Stomach (tissue), 9 donors: ENCODE results near the gene FRMD4B. TPM values are rescaled to one million over a fixed set of nuclear protein-coding genes. Genes with fewer than 3 reads are reported as not detected.

ENCODE experiments used
- DNase-seq, 2 donors: peaks; one replicate each; pipeline versions ENCODE4 v3.0.0 to v3.0.0-alpha.2; 2013 to 2019
- H3K27ac ChIP-seq, 5 donors: fragments of 200-600 bp in 4 of 5; sonication (generic) in 4 of 5; one replicate each; pipeline ENCODE4 v1.5.1; 2013 to 2019; ENCODE audit warnings: mild to moderate bottlenecking in 1 of 5, moderate library complexity in 1 of 5
- H3K27me3 ChIP-seq, 3 donors: fragments of 200-600 bp; sonication (generic); one replicate each; pipeline ENCODE4 v1.5.1; 2017 to 2019; ENCODE audit warnings: mixed run types in 1 of 3
- H3K36me3 ChIP-seq, 4 donors: fragments of 200-600 bp; sonication (generic); 1 replicate in 3 of 4; 2 replicates in 1 of 4; pipeline ENCODE4 v1.5.1; 2016 to 2019
- H3K4me1 ChIP-seq, 4 donors: fragments of 200-600 bp; sonication (generic); one replicate each; pipeline ENCODE4 v1.5.1; 2016 to 2019
- H3K4me3 ChIP-seq, 4 donors: fragments of 200-600 bp; sonication (generic) in 3 of 4; one replicate each; pipeline ENCODE4 v1.5.1; 2016 to 2019; ENCODE audit warnings: mild to moderate bottlenecking in 1 of 4
- H3K9me3 ChIP-seq, 4 donors: fragments of 200-600 bp; sonication (generic); one replicate each; pipeline ENCODE4 v1.5.1; 2016 to 2019
- EP300 ChIP-seq: sonication (generic); formaldehyde crosslinking; IDR thresholded peaks from one replicate; pipeline ENCODE4 v1.6.1; 2017; ENCODE audit warnings: antibody characterized with exemption
- POLR2A ChIP-seq, 4 donors: fragments of 450-650 bp; IDR thresholded peaks; one replicate each; pipeline ENCODE4 v1.6.1; 2016; ENCODE audit warnings: antibody characterized with exemption in 4 of 4, control low read depth in 2 of 4, mild to moderate bottlenecking in 1 of 4, moderate library complexity in 1 of 4
- POLR2AphosphoS5 ChIP-seq, 3 donors: sonication (generic); formaldehyde crosslinking; IDR thresholded peaks; one replicate each; pipeline ENCODE4 v1.6.1; 2016; ENCODE audit warnings: antibody characterized with exemption in 3 of 3
- WGBS, 5 donors: extraction: QIAGEN DNeasy Blood & Tissue Kit in 3 of 5; methylation state at CpG; one replicate each; pipeline versions ENCODE4 v1.1.5 to v1.1.7; 2013 to 2018; 5-methylcytosine and 5-hydroxymethylcytosine counted together
- intact Hi-C: fragments of 100-400 bp; cut with DNase I; formaldehyde crosslinking; loops from one replicate; pipeline ENCODE4 v1.15.1; 2023; ENCODE audit warnings: low total_unique reads
- polyA plus RNA-seq, 3 donors: library from polyadenylated mRNA; stranded (reverse); fragments of 200-250 nt; gene quantifications; one replicate each; pipeline ENCODE4 v1.2.3, GENCODE V29; 2013
- total RNA-seq, 5 donors: library from RNA; depleted of rRNA; stranded (reverse); fragments of >200 nt; gene quantifications; one replicate each; pipeline versions ENCODE4 v1.1.0 to v1.2.3, GENCODE V29; 2014 to 2016
- TF ChIP-seq, protein P1 (sequence below), 7 experiments: fragments of 450-650 bp in 4 of 7; fragments of 200-600 bp in 3 of 7; sonication (generic) in 3 of 7; IDR thresholded peaks; one replicate each; pipeline ENCODE4 v1.5.1; 2016 to 2019; ENCODE audit warnings: antibody characterized with exemption in 7 of 7, control low read depth in 2 of 7, mild to moderate bottlenecking in 1 of 7
- donor health status: healthy with polysubstance abuse.
- donor health status: Bipolar disorder and iron deficiency.
- donor health status: healthy.

The FRMD4B gene
- total and polyA plus RNA-seq, 8 donors, result 5.2 to 35.6 (median 21.0) TPM

GRCh38 chr3:69305011-69305410 lies 80.9 kb downstream of the FRMD4B start:
- peak overlapping the region in 1 of 5 donors; percentile 82 for H3K27ac ChIP-seq
- H3K36me3 ChIP-seq, result no peaks in the 10 kb centered on the region
- H3K27me3 ChIP-seq, result no peaks in the 10 kb centered on the region
- no peak overlapping the region for H3K4me3 ChIP-seq
- 29 to 40% (median 34%) methylated on average over 2 of the region's 2 CpGs for WGBS, 5 donors
- no peaks in the 10 kb centered on the region for H3K9me3 ChIP-seq
- DNase-seq, result peak in 1 of 2 donors; percentile 30
- peaks cover 0 to 16% (median 8%) of the 10 kb centered on the region in 4 donors for H3K4me1 ChIP-seq
- intact Hi-C loops, result loop anchor here (5.0 kb wide), 1 partner anchor 143 kb away; no protein-coding TSS in a partner anchor
- TF ChIP-seq, protein P1, sequence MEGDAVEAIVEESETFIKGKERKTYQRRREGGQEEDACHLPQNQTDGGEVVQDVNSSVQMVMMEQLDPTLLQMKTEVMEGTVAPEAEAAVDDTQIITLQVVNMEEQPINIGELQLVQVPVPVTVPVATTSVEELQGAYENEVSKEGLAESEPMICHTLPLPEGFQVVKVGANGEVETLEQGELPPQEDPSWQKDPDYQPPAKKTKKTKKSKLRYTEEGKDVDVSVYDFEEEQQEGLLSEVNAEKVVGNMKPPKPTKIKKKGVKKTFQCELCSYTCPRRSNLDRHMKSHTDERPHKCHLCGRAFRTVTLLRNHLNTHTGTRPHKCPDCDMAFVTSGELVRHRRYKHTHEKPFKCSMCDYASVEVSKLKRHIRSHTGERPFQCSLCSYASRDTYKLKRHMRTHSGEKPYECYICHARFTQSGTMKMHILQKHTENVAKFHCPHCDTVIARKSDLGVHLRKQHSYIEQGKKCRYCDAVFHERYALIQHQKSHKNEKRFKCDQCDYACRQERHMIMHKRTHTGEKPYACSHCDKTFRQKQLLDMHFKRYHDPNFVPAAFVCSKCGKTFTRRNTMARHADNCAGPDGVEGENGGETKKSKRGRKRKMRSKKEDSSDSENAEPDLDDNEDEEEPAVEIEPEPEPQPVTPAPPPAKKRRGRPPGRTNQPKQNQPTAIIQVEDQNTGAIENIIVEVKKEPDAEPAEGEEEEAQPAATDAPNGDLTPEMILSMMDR (IDR thresholded peaks at IDR 0.05), result no peak
- TF ChIP-seq EP300 (no peak), POLR2AphosphoS5 (IDR thresholded peaks at IDR 0.05) (no peak), POLR2A (IDR thresholded peaks at IDR 0.05) (no peak)

DNA sequence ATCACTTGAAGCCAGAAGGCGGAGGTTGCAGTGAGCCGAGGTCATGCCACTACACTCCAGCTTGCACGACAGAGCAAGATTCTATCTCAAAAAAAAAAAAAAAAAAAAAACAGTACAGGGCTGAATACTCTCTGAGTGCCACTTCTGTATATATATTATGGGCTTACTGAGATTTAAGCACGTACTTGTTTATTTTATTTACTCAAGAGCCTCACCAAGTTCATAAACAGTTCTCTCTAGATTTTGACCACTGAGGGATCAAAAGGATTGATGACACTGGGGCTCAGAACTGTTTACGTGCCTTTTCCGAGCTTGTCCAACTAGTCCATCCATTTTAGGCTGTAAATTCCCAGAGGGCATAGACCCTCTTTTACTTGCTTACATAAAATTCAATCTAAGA lies 81.5 kb downstream of the FRMD4B start:
- Histone ChIP-seq H3K4me1 (peaks cover 0 to 21% (median 8%) of the 10 kb centered on the region in 4 donors), H3K27me3 (no peaks in the 10 kb centered on the region), H3K36me3 (no peaks in the 10 kb centered on the region), H3K9me3 (no peaks in the 10 kb centered on the region), H3K27ac (peak overlapping the region in 1 of 5 donors; percentile 82), H3K4me3 (no peak overlapping the region)
- WGBS, 5 donors, result 62 to 81% (median 74%) methylated on average over 6 of the region's 6 CpGs
- no peak for TF ChIP-seq POLR2AphosphoS5 (IDR thresholded peaks at IDR 0.05)
- no peak for TF ChIP-seq EP300
- TF ChIP-seq POLR2A (IDR thresholded peaks at IDR 0.05), result no peak
- TF ChIP-seq, protein P1 (IDR thresholded peaks at IDR 0.05), result no peak
- no peak for DNase-seq
- intact Hi-C loops, result no loop called here

DNA sequence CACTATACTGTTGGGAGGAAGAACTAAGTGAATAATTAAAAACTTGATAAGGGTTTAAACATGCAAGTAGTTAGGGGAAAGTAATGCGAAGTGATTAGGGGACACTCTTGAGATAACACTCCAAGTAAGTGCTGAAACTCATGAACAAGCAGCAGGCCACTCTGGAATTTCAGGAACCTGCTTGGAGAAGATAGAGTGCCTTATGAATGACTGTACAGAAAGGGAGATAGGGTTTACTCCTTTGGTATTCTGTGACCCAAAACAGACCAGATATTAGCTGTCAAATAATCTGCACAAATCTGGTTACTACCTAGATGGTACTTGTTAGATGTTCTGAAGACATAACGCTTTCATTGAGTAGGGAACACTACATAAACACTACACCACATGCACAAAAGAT lies 85.6 kb downstream of the FRMD4B start:
- Histone ChIP-seq H3K9me3 (no peaks in the 10 kb centered on the region), H3K27me3 (no peaks in the 10 kb centered on the region), H3K4me3 (no peak overlapping the region), H3K27ac (no peak overlapping the region), H3K4me1 (peaks cover 0 to 10% (median 4%) of the 10 kb centered on the region in 4 donors), H3K36me3 (no peaks in the 10 kb centered on the region)
- WGBS, 5 donors, result 64 to 84% (median 76%) methylated on average over 2 of the region's 2 CpGs
- intact Hi-C loops, result no loop called here
- TF ChIP-seq POLR2AphosphoS5 (IDR thresholded peaks at IDR 0.05), result no peak
- no peak for TF ChIP-seq EP300
- no peak for DNase-seq

GRCh38 chr3:69299344-69299743 lies 86.5 kb downstream of the FRMD4B start:
- Histone ChIP-seq H3K27ac (no peak overlapping the region), H3K27me3 (no peaks in the 10 kb centered on the region), H3K4me1 (peaks cover 0 to 7% (median 2%) of the 10 kb centered on the region in 4 donors), H3K9me3 (no peaks in the 10 kb centered on the region), H3K4me3 (no peak overlapping the region), H3K36me3 (no peaks in the 10 kb centered on the region)
- intact Hi-C loops, result no loop called here
- 49 to 58% (median 55%) methylated on average over 3 of the region's 3 CpGs for WGBS, 5 donors
- DNase-seq, result no peak
- TF ChIP-seq POLR2AphosphoS5 (IDR thresholded peaks at IDR 0.05) (no peak), EP300 (no peak), POLR2A (IDR thresholded peaks at IDR 0.05) (no peak)
- TF ChIP-seq, protein P1 (IDR thresholded peaks at IDR 0.05), result no peak

GRCh38 chr3:69297501-69297900 lies 88.4 kb downstream of the FRMD4B start:
- Histone ChIP-seq H3K27ac (no peak overlapping the region), H3K4me3 (no peak overlapping the region), H3K9me3 (no peaks in the 10 kb centered on the region), H3K4me1 (peaks cover 0 to 8% (median 2%) of the 10 kb centered on the region in 4 donors), H3K36me3 (no peaks in the 10 kb centered on the region), H3K27me3 (no peaks in the 10 kb centered on the region)
- DNase-seq, result no peak
- intact Hi-C loops, result no loop called here
- 79 to 95% (median 92%) methylated on average over 2 of the region's 2 CpGs for WGBS, 5 donors
- TF ChIP-seq POLR2A (IDR thresholded peaks at IDR 0.05), result no peak
- TF ChIP-seq POLR2AphosphoS5 (IDR thresholded peaks at IDR 0.05), result no peak
- no peak for TF ChIP-seq EP300
- TF ChIP-seq, protein P1 (IDR thresholded peaks at IDR 0.05), result no peak
